GM12875 (cell line): ENCODE measurements around the gene TMEM14A.
"Not testable (repeated sequence)": the region's sequence is repeated elsewhere in the genome, so short reads cannot be mapped to it uniquely, and the experiment has no call there.

Experiments used
- H3K4me3 ChIP-seq: one replicate; pipeline ENCODE4 v1.5.1; 2011; ENCODE audit warnings: low read depth, low read length, control low read depth
- CTCF ChIP-seq: IDR thresholded peaks from 2 replicates; pipeline ENCODE4 v1.5.1; 2011; ENCODE audit warnings: low read depth, mild to moderate bottlenecking, control low read depth, inconsistent platforms, low read length, moderate library complexity, borderline replicate concordance; ENCODE audit not compliant: insufficient read depth

Gene TMEM14A

GRCh38 chr6:52654592-52654991 is 16.3 kb upstream of the TMEM14A start:
- no peak for TF ChIP-seq CTCF
- no peak overlapping the region for H3K4me3 ChIP-seq

GRCh38 chr6:52655941-52656340 is 15.0 kb upstream of the TMEM14A start:
- H3K4me3 ChIP-seq = not testable (repeated sequence)

GRCh38 chr6:52657870-52658269 is 13.0 kb upstream of the TMEM14A start:
- H3K4me3 ChIP-seq = no peak overlapping the region
- no peak for TF ChIP-seq CTCF

GRCh38 chr6:52661551-52661950 is 9.4 kb upstream of the TMEM14A start:
- H3K4me3 ChIP-seq = no peak overlapping the region
- no peak for TF ChIP-seq CTCF

- H3K4me3 ChIP-seq = no peak overlapping the region
- TF ChIP-seq CTCF = no peak
Observed at GRCh38 chr6:52662031-52662430, 8.9 kb upstream of the TMEM14A start.

GRCh38 chr6:52663120-52663935 is 7.6 kb upstream of the TMEM14A start:
- TF ChIP-seq CTCF = peak; percentile 58
- peak overlapping the region; percentile 54 for H3K4me3 ChIP-seq

- peak overlapping the region; percentile 54 for H3K4me3 ChIP-seq
- no peak for TF ChIP-seq CTCF
Observed at GRCh38 chr6:52663936-52664185, 7.1 kb upstream of the TMEM14A start.
